H1 (cell line): Measurements from ENCODE around the gene PODN.

Source experiments
- CTCF ChIP-seq, 3 experiments: IDR thresholded peaks; 1 replicate in 2 of 3; 2 replicates in 1 of 3; pipeline versions ENCODE4 v1.5.1 to v1.6.1; 2011; ENCODE audit warnings: low read length in 3 of 3, mild to moderate bottlenecking in 3 of 3, inconsistent platforms in 2 of 3, low read depth in 1 of 3, moderate library complexity in 1 of 3; ENCODE audit not compliant: insufficient read depth in 1 of 3; ENCODE audit errors: control extremely low read depth in 1 of 3
- FOSL1 ChIP-seq: IDR thresholded peaks from 2 replicates; pipeline ENCODE4 v1.6.1; 2011; ENCODE audit warnings: mild to moderate bottlenecking, low read depth, low read length, moderate library complexity; ENCODE audit not compliant: insufficient read depth
- GABPA ChIP-seq: IDR thresholded peaks from 2 replicates; pipeline ENCODE4 v1.6.1; 2011; ENCODE audit warnings: mild to moderate bottlenecking, low read length, moderate library complexity, borderline replicate concordance; ENCODE audit not compliant: insufficient read depth
- MAX ChIP-seq: IDR thresholded peaks from 2 replicates; pipeline ENCODE4 v1.6.1; 2012; ENCODE audit warnings: inconsistent platforms
- NANOG ChIP-seq: IDR thresholded peaks from 2 replicates; pipeline ENCODE4 v1.6.1; 2011; ENCODE audit warnings: low read length, low read depth, mild to moderate bottlenecking, inconsistent platforms; ENCODE audit not compliant: insufficient read depth, poor library complexity, severe bottlenecking
- POLR2A ChIP-seq, 2 experiments: IDR thresholded peaks; 1 replicate in 1 of 2; 2 replicates in 1 of 2; pipeline ENCODE4 v1.6.1; 2011; ENCODE audit warnings: low read depth in 2 of 2, low read length in 2 of 2, mild to moderate bottlenecking in 2 of 2; ENCODE audit errors: control extremely low read depth in 1 of 2
- POLR2AphosphoS5 ChIP-seq: IDR thresholded peaks from 2 replicates; pipeline ENCODE4 v1.6.1; 2011; ENCODE audit warnings: low read depth, low read length
- SIX5 ChIP-seq: IDR thresholded peaks from 2 replicates; pipeline ENCODE4 v1.6.1; 2011; ENCODE audit warnings: mild to moderate bottlenecking, low read depth, low read length
- TAF1 ChIP-seq: IDR thresholded peaks from 2 replicates; pipeline ENCODE4 v1.6.1; 2011; ENCODE audit warnings: mild to moderate bottlenecking, low read depth, low read length
- YY1 ChIP-seq: IDR thresholded peaks from 2 replicates; pipeline ENCODE4 v1.6.1; 2011; ENCODE audit warnings: low read depth, mild to moderate bottlenecking, low read length
- ZNF274 ChIP-seq: IDR thresholded peaks from 2 replicates; pipeline ENCODE4 v1.7.0; 2012; ENCODE audit warnings: low read length, borderline replicate concordance; ENCODE audit errors: extremely low read depth

GRCh38 chr1:53043271-53043670 lies 18.7 kb upstream of the PODN start:
- TF ChIP-seq CTCF (IDR thresholded peaks at IDR 0.05; ENCODE audit: control extremely low read depth in 1 of 3, insufficient read depth in 1 of 3, low read depth in 1 of 3, low read length in 3 of 3) (no peak), TAF1 (no peak), SIX5 (no peak), POLR2AphosphoS5 (no peak), NANOG (no peak), MAX (no peak), POLR2A (IDR thresholded peaks at IDR 0.05; ENCODE audit: control extremely low read depth in 1 of 2, low read depth in 2 of 2, low read length in 2 of 2) (no peak), ZNF274 (no peak), YY1 (no peak), FOSL1 (no peak), GABPA (no peak)
